Panc1 (cell line): ENCODE measurements around the gene HCRTR1.

Source experiments
- POLR2AphosphoS5 ChIP-seq: IDR thresholded peaks from 2 replicates; pipeline ENCODE4 v1.6.1; 2012; ENCODE audit warnings: mild to moderate bottlenecking, low read depth, low read length, moderate library complexity
- REST ChIP-seq, 2 experiments: IDR thresholded peaks; 2 replicates each; pipeline ENCODE4 v1.6.1; 2011 to 2012; ENCODE audit warnings: low read depth in 2 of 2, control low read depth in 1 of 2, low read length in 1 of 2, mild to moderate bottlenecking in 1 of 2, moderate library complexity in 1 of 2; ENCODE audit not compliant: insufficient read depth in 1 of 2
- TF ChIP-seq, protein P1 (sequence below): fragments of 450-650 bp; IDR thresholded peaks from 2 replicates; pipeline ENCODE4 v1.5.1; 2017; ENCODE audit warnings: mild to moderate bottlenecking

DNA sequence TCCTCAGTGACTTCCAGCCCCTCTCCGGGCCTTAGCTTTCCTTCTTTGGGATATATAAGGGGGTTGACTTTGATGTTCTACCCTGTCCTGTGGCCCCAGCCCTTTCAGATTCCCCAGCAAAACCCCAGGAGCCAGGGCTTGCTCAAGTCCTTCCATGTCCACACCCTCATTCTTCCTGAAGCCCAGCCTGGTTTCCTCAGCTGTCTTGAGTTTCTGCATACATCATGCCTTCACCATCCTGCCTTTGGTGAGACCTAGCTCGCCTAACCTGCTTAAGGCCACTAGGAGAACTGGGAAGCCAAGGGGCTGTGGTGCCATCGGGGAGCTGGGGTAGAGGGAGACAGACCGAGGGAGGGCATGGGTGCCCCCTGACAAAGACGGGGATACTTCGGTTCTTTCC is 44.4 kb downstream of the HCRTR1 start:
- TF ChIP-seq, protein P1, sequence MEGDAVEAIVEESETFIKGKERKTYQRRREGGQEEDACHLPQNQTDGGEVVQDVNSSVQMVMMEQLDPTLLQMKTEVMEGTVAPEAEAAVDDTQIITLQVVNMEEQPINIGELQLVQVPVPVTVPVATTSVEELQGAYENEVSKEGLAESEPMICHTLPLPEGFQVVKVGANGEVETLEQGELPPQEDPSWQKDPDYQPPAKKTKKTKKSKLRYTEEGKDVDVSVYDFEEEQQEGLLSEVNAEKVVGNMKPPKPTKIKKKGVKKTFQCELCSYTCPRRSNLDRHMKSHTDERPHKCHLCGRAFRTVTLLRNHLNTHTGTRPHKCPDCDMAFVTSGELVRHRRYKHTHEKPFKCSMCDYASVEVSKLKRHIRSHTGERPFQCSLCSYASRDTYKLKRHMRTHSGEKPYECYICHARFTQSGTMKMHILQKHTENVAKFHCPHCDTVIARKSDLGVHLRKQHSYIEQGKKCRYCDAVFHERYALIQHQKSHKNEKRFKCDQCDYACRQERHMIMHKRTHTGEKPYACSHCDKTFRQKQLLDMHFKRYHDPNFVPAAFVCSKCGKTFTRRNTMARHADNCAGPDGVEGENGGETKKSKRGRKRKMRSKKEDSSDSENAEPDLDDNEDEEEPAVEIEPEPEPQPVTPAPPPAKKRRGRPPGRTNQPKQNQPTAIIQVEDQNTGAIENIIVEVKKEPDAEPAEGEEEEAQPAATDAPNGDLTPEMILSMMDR, result no peak
- TF ChIP-seq POLR2AphosphoS5 (no peak), REST (IDR thresholded peaks at IDR 0.05; ENCODE audit: insufficient read depth in 1 of 2, low read depth in 2 of 2, low read length in 1 of 2) (no peak)
